NCI-H526 (cell line): ENCODE results near the gene MPPED2.
A peak's percentile ranks its signal among the peaks of the same experiment; 100 is the strongest.

ENCODE experiments used
- DNase-seq, 2 experiments: peaks; one replicate each; lab custom pipeline; 2025; lab: John Stamatoyannopoulos, UW

The MPPED2 gene, protein sequence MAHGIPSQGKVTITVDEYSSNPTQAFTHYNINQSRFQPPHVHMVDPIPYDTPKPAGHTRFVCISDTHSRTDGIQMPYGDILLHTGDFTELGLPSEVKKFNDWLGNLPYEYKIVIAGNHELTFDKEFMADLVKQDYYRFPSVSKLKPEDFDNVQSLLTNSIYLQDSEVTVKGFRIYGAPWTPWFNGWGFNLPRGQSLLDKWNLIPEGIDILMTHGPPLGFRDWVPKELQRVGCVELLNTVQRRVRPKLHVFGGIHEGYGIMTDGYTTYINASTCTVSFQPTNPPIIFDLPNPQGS

DNA sequence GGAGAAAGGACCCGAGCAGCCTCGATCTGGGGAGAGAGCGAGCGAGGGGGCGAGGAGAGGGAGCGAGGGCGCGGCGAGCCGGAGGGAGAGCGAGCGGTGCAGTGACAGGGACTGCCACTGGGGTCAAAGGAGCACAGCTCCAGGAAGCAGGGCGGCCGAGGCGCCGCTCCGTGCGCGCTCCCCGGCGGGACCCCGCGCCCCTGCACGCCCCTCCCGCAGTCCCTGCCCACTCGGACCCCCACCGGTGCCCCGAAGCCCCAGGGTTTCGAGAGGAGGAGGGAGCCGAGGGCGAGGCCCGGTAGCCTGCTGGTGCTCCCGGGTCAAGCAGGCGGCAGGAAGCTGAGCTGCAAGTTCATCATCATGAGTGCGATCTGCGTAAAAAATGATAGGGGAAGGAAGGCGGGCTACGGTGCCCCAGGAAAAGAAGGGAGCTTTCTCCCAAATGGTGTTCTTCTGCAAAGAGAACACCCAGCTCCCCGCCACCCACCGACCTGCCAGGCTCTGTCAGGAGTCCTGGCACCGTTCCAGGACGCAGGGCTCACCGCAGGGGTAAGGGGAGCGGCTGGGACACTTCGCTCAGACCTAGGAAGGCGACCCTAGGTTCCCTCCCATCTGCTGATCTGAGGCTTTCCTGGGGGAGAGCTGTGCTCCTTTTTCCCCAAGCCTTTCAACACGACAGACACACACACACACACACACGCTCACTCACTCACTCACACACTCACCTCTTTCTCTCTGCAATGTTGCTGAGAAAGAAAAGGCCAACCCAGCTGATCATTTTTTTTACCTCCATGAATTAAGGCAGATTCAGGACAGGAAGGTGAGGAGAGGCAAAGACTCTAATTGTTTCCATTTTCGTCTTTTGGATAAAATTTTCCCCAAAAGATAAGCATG is at the start of gene MPPED2:
Gene MPPED2 (minus strand): TSS at position 103 of the 894 bp plus-strand sequence. CDS start 5,980 bp downstream, outside the sequence.
- peak; percentile 49 to 87 for DNase-seq

DNA sequence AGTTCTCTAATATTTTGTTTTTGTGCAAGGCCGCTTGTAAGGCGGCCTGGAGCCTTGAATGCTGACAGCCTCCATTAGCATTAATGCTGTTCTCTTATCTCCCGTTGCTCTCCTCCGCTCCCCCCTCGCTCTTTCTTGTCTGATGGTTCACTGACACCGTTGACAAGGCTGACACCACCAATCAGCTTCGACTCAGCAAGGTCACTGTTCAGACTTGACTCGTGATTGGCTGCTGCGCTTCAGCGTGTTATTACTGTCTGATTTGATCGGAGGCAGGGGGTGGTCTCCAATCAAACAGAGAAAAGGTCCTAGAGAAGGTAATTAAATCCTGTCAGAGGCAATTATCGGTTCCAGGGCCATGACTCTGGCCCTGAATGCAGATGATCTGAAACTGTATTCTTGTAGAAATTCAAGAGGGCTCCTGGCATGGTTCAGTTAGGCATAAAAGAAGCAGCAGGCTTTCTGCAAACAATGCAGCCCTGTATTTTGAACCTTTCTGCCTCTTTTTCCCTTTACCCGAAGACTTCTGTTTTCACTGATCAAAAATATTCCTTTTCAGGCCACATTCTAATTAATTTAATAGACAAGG is 49.3 kb upstream of the MPPED2 start:
- no peak for DNase-seq

DNA sequence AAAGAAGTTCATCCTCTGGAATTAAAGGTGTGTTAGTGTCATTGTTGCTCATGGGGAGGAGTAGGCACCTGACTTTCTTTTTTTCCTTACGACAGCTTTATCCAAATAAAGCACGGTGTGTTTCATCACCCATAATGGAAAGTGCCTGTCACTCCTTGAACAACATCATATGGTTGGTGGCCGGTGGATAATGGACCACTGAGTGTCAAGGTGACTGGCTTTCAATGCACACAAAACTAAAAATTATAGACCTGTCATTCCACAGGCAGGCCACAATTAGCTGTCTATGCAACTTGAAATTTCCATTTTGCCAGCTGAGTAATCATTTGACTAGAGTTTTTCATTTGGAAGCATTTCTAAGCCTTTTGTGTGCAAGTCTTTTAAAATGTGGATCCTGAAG is 45.0 kb upstream of the MPPED2 start:
- no peak for DNase-seq

DNA sequence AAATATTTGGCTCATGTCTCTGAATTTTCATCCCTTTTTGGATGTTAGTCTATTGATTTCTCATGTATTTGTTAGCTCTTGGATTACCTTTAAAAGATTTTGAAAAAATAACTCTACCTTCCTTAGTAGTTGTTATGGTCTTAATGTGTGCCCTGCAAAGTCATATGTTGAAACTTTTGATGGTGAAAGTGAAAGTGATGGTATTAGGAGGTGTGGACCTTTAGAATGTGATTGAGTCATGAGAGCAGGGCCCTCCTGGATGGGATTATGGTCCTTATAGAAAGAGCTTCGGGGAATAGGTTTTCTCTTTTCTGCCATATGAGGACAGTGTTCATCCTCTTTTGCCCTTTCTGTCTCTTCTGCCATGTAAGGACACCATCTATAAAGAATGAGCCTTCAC is 33.6 kb upstream of the MPPED2 start:
- no peak for DNase-seq

DNA sequence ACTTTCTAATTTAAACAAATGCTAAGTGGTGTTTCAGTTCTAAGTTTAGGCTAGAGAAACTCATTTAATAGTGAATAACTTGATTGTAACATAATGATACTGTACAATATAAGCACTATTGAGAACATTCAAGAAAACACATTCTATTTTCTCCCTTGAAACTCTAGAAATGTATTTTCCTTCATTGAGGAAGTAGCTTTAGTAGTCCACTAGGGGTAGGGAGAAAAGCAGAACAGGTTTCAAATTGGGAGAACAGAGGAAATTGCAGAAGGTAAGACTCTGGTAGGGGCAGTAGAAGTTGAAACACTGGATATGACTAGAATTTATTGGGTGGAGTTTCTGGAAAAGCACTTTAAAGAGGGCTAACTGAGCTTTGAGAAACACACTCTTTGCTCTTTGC is 31.6 kb upstream of the MPPED2 start:
- no peak for DNase-seq

DNA sequence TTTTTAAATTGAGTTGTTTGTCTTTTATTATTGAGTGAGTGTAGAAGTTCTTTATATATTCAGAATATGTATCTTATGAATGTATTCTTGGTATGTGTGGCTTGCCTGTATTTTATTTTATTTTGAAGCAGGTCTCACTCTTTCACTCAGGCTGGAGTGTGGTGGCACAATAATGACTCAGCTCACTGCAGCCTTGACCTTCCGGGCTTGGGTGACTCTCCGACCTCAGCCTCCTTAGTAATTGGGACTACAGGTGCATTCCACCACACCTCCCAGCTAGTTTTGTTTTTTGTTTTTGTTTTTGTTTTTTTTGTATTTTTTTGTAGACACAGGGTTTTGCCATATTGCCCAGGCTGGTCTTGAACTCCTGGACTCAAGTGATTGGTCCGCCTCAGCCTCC is 24.5 kb upstream of the MPPED2 start:
- DNase-seq: no peak

DNA sequence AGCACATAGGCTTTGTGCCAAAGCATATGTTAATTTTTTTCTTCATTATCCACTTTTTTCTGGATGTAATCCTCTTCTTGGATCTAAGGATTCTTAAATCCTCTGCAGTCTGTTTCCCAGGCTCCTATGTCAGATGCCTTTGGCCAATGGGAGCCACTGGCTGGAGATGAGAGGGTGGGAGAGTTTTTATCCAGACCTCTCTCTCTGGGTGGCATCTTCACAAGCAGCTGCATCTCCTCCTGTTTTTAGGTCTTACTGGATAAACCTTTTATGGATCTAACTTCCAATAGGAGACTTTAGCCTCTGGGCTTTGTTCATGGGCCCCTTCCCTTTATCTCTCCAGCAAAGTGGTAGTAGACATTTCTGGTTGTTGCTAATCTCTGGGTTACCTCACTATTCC is 22.4 kb upstream of the MPPED2 start:
- no peak for DNase-seq

DNA sequence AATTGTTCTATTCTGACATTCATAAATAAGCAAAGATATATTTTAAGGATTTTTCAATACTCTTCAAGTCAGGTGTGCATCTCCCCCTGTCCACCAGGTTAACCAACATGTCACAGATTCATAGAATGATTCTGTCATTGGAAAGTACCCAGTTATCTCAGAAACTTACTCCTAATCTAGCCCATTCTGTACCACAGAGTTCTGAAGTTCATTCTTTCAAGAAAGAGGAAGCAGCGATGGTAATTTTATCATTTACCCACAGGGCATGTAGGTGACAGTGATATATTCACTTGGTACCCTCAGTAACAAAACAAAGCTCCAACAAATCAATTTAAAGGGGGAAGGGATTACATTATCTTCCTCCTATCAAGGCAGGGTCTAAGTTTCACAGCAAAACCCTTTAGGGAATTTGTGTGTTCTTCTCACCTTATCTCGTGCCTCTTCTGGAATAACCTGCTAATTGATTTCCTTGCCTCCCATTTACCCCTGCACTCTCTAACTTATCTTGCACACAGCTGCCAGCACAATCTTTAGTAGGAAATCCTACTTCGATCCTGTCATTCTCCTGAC is 19.0 kb upstream of the MPPED2 start:
- no peak for DNase-seq

DNA sequence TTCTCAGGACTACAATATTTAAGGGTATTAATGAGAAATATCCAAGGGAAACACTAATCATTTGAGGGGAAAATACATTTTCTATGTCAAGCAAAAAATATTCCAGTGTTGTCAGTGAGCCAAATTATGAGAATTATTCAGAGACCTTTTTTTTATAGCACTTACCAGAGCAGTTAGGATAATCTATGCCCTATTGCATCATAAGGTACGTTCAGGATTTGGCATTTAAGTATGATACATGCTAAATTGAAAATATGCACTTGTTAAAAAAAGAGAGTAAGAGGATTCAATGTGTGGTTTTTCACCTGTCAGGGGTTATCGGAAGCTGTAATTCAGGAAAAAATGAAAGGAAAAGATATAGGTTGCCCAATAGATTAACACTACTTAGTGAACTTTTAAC is 17.2 kb upstream of the MPPED2 start:
- no peak for DNase-seq

DNA sequence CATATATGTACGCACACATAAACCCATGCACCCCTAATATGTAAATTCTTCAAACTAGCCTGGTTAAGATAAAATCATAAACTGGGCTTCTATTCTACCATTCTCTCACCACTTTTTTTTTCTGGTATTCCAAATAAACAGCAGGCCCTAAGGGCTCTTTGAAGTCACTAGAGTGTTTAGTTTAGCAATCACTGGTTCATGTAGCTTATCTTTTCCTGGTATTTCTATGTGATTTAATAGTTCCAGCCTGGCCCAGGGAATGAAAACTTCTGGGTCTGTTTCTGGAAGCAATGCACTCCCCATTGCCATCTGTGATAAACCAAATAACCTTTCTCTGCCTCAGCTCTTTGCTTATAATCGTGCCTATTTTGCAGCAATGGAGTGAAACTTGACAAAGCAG is 10.7 kb upstream of the MPPED2 start:
- no peak for DNase-seq

DNA sequence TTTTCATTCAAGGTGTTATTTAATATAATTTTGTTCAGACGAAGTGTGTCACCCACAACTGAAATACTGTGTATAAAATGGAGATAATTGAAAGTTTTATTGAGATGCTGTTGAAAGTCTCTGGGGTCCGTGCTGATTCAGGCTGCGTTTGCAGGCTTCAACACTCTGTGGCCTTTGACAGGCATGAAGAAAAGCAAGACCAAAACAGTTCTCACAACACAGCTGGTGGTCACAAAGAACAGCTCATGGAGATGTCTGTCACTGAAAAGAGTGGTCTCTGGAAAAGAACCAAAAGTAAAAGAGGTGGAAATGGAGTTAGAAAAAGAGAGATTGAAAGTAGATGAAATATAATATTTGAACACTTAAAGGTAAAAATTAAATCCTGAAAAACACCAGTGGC is 9.8 kb upstream of the MPPED2 start:
- DNase-seq: no peak

DNA sequence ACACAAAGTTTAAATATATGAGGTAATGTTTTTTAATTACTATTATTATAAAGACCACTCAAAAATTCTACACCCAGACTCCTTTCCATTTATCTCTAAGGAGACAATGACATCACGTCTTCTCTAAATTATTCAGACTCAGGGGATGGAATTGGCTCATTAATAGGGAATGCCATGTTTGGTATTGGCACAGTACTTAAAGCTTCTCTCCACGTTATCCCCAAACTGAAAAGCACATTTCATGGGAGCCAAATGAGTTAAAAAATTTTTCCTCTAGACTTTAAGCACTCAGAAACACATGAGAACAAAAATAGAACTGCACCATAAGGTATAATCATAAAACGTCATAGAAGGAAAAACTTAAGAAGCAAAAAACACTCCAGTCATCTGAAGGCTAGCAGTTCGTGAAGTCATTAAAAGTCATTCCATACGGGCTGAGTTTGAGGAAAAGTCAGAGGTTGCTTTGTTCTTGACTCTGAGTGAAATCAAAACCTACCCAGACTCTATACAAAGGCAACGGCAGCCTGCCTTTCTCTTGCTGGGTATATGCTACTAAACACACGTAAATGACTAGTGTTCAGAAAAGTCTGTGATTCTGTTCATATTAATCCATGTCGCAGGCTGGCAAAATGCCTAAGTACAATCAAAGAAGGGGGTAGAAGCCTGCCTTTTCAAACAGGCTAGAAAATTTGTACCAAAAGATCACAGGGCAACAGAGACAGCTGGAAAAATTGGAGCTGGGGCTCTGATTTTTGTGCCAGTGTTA is 8.7 kb upstream of the MPPED2 start:
- DNase-seq: no peak

DNA sequence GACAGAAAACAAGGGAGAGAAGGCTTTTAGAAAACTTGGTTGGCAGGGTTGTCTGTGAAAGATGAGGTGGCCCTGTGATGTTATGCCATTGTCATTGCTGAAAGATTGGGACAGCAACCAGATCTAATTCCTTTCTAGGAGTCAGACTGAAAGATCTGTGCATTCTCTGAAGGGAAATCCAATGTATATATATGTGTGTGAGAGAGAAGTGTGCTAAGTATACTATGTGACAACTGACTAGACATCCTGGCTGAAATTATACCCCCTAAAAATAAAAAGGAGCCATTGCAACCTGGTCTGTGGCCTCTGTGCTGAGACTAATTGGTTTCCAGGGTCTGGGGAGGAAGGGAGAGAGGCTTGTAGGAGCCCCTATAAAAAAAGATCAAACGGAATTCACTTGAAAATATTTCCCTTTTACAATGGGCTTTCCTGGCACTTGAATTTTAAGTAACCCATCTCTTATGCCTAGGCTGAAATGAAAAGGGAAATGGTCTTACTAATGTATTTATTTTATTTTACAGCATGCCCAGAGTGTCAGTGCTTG is 1.2 kb upstream of the MPPED2 start:
- no peak for DNase-seq

DNA sequence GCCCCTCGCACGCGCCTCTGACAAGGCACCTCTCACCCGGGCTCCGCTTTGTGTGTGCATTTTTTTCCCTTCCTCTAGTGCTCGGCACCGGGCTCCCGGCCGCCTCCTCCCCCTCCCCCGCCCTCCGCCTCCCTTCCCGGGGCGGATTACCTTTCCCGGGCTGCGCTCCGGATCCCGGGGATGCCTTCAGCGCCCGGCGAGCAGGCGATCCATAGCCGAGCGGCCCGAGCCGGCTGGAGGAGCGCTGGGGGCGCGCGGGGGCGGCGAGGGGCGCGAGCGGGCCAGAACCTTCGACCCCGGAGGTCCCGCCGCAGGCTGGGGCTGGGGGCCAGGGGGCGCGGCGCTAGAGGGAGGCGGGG is 282 bp downstream of the MPPED2 start:
- DNase-seq: peak; percentile 57 to 87

DNA sequence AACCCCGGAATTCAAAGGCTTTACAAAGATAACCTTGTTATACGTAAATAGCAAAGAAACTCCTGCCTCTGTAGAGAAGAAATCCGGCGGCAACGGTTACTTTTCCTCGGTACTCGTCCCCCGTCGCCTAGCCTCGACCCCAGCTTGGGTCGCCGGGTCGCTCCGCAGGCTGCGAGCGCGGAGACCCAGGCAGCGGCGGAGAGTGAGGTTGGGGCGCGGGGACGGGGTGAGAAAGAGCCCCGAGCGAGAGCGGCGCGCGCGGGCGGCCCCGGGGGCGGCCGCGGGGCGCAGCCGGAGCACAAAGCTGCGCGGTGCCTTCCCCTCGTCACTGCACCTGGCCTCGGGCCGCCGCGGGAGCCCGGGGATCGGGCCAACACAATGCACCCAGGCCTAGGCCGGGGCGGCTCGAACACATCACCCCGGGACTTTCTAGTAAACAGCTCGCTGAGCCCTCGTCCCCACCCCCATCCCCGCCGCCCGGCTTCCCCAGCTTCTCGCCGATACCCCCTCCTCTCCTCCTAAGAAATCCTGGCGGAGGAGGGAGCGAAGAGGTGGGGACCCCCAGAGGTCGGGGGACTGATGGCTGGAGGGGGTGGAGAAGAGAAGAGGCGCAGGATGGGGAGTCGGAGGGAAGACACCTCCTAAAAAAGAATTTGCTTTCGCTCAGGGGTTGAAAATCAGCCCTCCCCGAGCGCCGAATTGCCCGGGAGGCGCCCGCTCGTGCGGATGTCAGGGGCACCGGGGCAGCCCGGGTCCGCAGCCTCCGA is 845 bp downstream of the MPPED2 start:
- DNase-seq: peak; percentile 57 to 80

DNA sequence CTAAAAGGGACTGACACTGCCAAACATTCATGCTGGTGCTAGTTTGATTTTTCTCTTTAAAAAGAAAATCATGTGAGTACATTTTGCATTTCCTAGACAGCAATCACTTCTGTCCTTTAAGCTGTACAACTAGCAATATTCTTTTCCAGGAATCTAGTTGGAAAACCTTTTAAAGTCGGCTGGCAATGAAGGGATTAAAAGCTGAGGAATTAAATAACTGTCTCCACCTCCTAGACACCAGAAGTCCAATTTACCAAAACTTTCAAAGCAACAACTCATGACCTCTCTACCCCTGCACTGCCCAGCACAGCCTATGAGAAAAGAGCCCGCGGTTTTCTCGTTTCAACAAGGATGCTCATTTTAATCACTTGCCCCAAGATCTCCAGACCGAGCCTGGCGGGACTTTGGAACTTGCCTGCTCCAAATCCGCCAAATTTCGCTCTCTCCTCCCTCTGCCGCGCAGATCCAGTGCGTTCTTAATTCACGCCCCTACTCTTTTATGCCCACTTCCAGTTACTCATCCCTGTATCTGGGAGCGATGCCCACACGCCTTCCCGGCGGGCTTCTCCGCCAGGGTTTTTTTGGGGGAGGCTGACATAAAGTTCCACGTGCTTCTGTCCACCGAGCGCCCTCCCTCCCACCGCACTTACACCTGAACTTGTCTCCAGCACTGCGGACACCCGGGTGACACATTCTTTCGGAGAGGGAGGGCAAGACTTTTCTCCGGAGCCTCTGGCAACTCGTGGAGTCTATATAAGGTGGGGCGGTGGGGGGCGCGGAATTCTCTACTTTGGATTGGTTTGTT is 2.5 kb downstream of the MPPED2 start:
- DNase-seq: no peak

DNA sequence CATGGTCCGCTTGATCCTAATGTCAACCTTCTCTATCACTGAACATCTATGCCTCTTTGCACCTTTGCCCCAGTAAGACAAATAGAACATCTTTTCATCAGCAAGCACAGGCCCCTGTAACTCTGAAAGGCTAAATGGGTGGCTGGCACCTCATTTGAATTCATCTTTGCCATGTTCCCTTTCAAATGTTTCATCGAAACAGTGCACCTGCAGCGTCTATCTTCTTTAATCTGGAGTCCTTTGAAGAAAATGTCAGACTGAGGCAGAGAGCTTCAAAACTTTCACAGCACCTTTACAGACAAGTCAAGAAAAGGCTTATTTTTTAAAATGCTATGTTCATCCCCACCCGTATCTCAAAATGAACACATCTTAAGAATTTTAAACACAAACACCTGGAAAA is 3.4 kb downstream of the MPPED2 start:
- peak; percentile 9 to 31 for DNase-seq

DNA sequence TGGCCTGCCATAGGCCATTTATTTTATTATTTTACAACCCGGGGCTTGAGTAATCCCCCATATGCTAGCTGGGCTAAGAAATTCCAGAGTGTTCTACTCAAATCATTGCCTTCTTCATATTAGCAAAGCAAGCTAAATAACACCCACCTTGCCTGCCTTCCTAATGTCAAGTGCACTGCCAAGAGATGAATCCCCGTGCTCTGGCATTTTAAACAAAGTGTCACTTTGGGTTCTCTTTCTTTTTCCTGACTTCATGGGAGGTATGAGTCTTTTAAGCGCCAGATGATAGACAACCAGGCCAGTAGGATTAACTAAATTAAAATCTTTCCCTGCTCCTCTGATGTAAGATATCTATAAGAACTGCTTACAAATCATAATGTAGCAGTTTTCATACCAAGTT is 4.5 kb downstream of the MPPED2 start:
- DNase-seq: no peak

DNA sequence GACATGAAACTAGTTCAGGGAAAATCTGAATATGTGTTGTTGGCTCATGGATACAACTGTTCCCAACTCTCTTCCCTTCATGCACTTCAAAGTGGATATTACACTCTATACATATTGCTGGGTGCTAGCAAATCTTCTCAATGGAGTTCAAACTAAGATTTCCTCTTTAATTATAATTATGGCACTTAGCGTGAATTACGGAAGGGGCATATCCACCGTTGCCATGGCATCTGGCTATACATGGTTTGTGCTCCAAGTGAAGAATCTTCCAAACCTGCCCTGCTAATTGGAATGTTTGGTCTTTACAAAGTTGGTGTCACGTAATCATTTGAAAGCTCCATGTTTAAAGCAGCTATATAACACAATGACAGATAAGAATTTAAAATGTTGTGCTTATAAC is 5.6 kb downstream of the MPPED2 start:
- no peak for DNase-seq
